GM20000 (cell line): ENCODE data around the gene NIN.
"Not testable (repeated sequence)": the region's sequence is repeated elsewhere in the genome, so short reads cannot be mapped to it uniquely, and the experiment has no call there.

Source experiments
- DNase-seq: peaks from one replicate; pipeline ENCODE4 v3.0.0; 2012; ENCODE audit warnings: low spot score
- TF ChIP-seq, protein P1 (sequence below): IDR thresholded peaks from 2 replicates; pipeline ENCODE4 v1.5.1; 2012; ENCODE audit warnings: mild to moderate bottlenecking, control low read depth; ENCODE audit errors: extremely low read depth, missing control alignments

Gene NIN

DNA sequence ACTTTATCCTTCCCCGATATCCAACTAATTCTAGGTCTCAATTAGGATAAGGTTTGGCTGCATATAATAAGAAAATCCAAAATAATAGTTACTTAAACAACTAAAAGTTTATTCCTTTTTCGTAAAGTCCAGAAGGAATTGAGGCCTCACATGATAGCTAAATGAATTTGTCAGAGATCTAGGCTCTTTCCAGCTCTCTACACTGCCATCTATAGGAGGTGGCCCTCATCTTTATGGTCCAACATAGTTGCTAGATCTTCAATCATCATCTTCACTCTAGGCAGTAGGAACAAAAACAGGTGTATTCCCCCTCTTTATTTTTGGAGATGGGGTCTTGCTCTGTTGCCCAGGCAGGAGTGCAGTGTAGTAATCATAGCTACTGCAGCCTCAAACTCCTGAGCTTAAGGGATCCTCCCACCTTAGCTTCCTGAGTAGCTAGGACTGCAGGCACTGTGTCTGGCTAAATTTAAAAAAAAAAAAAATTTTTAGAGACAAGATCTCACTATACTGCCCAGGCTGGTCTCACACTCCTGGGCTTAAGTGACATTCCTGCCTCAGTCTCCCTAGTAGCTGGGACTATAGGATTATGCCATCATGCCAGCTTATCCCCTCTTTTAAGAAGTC is 116.4 kb downstream of the NIN start:
- DNase-seq, result peak; percentile 51
- TF ChIP-seq, protein P1, sequence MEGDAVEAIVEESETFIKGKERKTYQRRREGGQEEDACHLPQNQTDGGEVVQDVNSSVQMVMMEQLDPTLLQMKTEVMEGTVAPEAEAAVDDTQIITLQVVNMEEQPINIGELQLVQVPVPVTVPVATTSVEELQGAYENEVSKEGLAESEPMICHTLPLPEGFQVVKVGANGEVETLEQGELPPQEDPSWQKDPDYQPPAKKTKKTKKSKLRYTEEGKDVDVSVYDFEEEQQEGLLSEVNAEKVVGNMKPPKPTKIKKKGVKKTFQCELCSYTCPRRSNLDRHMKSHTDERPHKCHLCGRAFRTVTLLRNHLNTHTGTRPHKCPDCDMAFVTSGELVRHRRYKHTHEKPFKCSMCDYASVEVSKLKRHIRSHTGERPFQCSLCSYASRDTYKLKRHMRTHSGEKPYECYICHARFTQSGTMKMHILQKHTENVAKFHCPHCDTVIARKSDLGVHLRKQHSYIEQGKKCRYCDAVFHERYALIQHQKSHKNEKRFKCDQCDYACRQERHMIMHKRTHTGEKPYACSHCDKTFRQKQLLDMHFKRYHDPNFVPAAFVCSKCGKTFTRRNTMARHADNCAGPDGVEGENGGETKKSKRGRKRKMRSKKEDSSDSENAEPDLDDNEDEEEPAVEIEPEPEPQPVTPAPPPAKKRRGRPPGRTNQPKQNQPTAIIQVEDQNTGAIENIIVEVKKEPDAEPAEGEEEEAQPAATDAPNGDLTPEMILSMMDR, result peak; percentile 43

DNA sequence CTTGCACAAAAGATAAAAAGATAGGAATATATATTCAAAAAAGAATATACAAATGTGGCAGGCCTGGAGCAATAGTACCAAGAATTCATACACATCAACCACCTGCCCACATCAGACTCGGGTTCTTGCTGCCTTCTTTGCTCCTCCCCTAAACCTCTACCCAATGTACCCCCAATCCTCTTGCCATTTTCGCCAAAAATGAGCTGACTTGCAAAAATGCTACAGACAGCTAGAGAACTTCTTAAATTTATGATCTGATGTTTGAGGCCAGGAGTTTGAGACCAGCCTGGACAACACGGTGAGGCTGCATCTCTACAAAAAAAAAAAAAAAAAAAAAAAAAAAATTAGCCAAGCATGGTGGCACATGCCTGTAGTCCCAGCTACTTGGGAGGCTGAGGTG is 119.9 kb downstream of the NIN start:
- no peak for DNase-seq
- TF ChIP-seq, protein P1, result no peak

DNA sequence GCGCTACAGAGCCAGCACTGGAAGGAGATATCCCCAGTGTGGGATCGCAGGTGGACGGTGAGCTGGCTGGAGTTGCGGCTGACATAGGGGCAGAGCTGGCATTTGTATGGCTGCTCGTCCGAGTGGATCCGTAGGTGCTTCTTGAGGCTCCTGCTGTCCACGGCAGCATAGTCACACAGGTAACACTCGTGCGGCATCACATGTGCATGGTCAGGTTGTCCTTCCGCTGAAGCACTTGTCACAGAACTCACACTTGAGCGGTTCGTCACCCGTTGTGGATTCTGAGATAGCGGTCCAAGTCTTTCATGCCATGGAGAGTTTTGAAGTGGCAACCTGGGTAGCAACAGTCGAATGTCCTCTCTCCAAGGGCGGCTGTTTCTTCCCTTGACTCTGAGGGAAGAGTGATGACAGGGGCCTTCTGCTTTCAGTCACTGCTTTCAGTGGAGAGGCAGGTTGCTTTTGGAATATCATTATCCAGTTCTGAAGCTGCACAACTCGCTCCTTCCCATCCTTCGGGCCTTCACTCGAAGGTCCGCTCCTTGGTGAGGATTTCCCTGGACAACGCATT is 125.9 kb downstream of the NIN start:
- TF ChIP-seq, protein P1, result no peak
- no peak for DNase-seq

DNA sequence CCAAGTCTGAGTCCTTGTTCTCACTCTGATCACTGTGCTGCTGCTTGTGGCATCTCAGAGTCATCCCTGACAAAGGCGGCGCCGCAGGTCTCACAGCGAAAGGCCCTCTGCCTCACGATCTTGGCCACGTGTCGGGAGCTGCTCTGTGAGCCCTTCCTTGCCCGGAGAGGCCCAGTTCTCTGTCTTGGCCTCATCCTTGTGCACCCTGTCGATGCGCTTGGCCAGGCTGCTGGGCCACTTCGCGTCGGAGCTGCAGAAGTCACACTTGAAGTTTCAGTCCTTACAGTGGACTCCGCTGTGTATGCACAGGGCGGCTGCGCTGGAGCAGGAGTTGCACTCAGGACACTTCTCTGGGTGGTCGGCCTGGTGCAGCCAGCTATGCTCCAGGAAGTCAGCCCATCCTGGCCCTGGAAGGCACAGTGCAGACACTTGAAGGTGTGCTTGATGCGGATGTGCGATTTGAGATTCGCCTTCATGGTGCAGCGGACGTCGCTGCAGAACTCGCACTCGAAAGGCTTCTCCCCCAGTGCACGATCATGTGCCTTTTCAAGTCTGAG is 126.4 kb downstream of the NIN start:
- TF ChIP-seq, protein P1, result no peak
- DNase-seq, result no peak

DNA sequence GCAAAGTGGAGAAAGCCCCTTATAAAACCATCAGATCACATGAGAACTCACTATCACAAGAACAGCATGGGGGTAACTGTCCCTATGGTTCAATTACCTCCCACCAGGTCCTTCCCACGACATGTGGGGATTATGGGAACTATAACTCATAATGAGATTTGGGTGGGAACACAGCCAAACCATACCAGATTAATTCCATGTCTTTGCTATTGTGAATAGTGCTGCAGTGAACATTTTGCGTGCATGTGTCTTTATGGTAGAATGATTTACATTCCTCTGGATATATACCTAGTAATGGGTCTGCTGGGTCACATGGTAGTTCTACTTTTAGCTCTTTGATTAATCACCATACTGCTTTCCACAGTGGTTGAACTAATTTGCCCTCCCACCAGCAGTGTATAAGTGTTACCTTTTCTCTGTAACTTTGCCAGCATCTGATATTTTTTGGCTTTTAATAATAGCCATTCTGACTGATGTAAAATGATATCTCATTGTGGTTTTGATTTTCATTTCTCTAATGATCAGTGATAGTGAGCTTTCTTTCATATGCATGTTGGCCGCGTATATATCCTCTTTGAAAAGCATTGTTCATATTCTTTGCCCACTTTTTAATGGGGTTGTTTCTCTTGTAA is 133.2 kb downstream of the NIN start:
- DNase-seq, result no peak
- TF ChIP-seq, protein P1, result no peak

DNA sequence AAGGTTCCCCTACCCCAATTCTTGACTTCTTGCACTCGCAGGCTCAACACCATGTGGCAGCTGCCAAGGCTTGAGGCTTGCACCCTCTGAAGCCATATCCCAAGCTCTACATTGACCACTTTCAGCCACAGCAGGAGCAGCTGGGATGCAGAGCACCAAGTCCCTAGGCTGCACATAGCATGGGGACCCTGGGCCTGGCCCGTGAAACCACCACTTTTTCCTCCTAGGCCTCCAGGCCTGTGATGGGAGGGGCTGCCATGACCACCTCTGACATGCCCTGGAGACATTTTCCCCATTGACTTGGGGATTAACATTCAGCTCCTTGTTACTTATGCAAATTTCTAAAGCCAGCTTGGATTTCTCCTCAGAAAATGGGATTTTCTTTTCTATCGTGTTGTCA is 136.7 kb downstream of the NIN start:
- not testable (repeated sequence) for DNase-seq

DNA sequence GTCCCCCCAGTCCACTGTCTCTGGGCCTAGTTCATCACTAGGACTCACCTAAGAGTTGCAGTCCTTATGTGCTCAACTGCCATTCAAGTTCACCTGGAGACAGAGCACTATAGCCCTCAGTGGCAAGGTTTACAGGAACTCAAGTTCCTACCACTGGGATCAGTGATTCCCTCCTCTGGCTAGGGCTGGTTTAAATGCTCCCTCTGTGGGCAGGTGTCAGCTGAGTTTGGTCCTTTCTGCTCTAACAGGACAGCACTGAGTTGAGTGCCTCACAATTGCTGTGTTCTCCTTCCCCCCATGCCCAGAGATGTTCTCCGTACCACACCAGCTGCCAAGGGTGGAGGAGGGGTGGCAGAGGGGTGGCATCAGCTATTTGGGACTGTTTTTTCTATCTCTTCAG is 142.1 kb downstream of the NIN start:
- no peak for DNase-seq
- TF ChIP-seq, protein P1, result no peak
